SHP77 (cell line): ENCODE data around the gene RPS19BP1.
"Not testable (repeated sequence)": the region's sequence is repeated elsewhere in the genome, so short reads cannot be mapped to it uniquely, and the experiment has no call there.

Source experiments
- DNase-seq, 2 experiments: peaks; one replicate each; lab custom pipeline; 2025; lab: John Stamatoyannopoulos, UW

The RPS19BP1 gene

DNA sequence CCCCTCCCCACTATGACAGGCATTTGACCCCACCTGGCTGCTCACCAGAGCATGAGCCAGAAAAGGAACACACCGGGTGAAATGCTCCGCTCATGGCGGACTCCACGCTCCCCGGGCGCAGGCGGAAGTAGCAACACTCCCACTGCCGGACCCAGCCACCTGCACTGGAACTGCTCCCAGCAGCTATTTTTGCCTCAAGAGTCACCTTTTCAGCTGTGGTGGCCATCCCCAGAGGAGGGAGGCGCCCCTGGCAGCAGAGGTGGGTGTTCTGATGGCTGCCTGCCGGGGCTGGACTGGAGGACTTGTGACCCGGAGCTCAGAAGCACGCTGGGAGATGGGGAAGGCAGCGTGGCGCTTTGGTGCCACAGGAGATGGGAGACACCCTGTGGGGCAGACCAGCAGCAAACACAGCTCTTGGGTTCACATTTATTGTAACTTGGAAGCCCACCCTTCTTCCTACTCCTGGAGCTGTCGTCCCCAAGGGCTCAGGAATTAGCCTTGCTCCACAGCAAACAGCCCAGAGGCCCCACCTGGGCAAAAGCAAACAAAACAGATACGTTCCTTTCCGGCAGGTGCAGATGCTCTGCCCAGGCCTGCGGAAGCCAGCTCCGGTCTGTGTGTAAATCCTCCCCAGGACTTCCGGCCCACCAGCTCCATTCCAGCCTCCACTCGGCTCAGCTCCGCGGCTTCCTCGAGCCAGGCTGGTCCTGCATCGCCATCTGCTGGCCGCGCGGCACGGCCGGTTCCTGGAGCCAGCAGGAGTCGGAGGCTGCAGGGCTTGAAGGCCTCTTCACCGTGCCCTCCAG is 3.7 kb downstream of the RPS19BP1 start:
- peak; percentile 94 to 95 for DNase-seq

DNA sequence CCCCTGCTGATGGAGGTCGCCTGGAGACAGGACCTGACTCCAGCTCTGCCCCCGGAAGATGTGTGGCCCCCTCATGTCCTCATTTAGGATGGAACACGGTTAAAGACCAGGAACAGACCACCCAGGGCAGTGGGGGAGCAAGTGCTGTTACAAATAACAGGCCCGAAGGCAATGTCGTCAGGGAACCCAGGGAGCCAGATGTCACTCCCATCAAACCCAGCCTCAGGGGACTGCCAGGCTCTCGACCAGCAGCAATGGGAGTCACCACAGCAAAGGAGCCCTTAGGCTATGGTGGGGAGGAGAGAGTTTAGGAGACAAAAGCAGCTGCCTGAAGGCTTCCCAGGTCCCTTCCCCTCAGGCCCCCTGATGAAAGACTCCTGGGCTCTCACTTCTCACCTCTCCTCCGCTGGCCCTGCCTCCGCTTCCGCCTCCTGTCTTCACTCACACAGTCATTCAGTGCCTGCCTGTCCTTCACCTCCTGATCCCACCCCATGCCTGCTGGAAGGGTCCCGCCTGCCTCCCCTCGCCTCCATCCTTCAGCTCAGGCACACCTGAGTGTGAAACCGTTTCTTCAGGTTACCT is 4.4 kb downstream of the RPS19BP1 start:
- DNase-seq = no peak

DNA sequence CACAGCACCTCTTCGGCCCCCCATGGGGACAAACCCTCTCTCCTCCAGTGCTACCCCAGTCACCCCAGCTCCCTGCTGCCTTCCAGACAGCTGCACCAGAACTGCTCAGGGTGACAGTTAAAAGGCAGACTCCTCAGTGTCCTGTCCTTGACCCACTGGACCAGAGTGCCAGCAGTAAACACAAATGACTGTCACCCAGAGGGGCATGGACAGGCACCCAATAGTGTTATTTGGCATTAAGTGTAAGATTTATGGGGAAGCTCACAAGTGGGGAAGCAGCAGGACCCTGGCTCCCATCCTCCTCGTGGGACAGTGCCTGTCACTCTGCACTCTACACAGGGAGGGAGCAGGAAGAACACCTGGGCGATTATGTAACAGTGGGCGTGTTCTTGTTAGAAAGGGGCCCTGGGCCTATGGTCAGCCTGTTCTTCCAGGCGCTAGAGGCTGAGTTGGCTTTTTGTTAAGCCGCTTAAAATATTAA is 5.0 kb downstream of the RPS19BP1 start:
- peak in 1 of 2 experiments; percentile 35 for DNase-seq

DNA sequence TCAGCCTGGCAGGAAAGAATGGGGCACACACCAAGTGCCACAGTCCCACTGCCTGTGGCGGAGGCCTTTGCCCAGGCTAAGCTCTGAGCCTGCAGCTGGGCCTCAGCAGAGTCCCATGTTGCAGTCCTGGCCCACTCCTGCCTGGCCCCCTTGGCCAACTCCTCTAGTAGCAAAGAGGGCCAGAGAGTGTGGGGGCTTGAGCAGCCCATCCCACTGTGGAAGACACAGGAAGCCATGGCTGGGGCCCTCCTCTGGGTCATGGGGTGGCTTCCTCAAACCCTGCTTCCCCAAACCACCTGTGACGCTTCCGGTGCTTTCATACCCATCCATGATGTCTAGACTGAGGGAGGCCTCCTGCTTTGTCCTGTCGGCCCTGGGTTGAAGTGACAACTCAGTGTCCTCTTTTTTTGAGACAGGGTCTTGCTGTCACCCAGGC is 5.8 kb downstream of the RPS19BP1 start:
- no peak for DNase-seq

DNA sequence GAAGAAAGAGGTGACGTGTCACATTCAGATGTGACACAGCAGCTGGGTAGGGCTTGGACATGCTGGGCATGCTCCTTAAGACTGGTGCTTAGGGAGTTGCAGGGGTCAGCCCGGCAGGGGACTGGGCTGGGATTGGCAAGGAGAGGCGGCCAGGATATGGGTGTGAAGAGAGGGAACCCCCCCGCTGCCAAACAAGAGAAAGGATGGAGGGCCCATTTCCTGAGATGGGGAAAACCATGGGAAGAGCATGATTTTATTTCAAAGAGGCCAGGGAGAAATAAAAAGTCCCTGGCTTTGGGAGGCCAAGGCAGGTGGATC is 6.9 kb downstream of the RPS19BP1 start:
- no peak for DNase-seq

DNA sequence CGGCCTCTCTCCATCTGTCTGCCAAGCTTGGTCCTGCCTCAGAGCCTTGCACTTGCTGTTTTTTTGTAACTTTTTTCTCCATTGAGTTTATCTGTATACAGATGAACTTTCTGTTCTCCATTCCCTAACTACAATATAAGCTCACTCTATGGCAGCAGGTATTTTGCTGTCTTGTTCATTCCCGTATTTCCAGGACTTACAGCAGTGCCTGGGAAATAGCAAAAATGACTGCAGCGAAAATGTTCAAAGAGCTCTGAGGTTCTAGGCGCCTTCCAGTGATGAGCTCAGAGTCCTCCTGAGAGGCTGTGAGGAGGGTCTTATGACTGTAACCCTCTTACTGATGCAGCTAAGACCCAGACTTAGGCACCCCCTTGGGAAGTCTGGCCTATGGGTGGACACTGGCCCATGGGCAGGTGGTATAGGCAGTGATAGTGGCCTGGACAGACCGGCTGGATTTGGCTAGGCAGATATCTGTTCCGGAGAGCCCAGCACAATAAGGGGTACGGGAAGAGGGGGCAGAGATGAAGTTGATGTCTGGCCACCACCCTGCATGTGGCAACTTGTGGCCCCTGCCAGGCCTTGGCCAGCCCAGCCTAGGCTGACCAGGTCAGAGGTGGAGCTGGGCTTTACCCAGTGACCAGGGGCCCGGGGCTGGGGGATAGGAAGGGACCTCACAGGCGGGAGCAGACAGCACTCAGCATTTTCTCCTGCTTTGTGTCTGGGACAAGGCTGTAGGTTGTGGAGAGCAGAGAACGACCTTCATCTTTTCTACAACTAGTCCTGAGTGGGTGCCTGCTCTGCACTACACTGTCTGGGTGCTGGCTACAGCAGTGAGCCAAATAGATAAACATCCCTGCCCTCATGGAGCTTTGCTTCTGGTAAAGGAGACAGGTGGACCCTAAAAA is 7.5 kb downstream of the RPS19BP1 start:
- no peak for DNase-seq

DNA sequence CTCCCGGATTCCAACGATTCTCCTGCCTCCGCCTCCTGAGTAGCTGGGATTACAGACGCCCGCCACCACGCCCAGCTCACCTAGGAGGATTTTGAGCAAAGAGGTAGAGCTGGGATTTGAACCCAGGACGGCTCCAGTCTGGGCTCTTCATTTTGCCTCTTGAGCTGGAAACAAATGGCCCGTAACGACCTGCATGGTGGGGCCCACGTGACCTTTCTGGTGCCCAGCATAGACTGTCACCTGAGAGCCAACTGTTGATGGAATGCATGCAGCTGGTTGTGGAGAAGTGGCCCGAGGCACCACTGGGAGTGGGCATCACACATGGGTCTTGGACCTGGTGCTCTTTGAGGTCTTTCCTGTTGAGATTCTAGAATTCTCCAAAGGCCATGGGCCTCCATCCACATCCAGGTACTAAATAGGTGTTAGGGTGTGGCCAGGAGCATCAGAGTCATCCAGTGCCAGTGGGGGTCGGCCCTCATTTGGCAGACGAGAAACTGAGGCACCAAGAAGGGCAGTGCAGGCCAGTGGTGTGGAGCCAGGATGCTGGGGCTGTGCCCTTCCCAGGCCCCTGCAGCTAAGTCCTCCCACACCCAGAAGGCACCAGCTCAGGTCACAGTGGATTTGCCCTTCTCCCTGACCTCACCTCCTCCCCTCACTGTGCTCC is 8.3 kb downstream of the RPS19BP1 start:
- no peak for DNase-seq

DNA sequence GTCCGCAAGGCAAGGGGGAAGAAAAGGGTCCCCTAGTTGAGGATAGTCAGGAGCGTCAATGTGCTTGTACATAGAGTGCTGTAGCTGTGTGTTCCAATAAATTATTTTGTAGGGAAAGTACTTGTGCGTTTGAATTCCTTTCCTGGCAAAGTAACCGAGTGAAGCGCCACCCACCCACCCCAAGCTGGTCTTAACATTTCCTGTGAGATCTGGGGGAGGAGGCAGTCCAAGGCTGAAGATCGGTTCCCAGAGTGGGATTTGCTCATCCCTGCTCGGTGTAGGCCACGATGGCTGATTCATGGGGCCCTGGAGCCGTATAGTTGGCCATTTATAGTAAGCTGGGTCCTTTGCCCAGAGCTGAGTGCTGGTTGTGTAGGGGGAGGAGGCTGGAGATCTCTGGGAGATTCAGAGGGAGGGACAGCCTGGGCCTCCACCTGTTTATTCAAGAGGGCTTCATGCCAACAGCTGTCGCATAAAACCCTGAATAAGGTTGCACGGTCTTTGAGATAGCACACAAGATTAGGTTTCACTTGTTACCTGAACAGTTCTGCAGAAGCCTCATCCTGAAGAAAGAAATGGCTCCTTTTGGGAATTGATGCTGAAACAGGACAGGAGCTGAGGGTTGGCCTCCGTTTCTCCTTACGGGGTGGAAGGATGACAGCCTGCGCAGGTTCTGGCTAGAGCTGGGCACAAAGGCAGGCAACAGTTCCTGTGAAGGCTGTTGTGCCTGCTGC is 9.8 kb downstream of the RPS19BP1 start:
- peak in 1 of 2 experiments; percentile 28 for DNase-seq

DNA sequence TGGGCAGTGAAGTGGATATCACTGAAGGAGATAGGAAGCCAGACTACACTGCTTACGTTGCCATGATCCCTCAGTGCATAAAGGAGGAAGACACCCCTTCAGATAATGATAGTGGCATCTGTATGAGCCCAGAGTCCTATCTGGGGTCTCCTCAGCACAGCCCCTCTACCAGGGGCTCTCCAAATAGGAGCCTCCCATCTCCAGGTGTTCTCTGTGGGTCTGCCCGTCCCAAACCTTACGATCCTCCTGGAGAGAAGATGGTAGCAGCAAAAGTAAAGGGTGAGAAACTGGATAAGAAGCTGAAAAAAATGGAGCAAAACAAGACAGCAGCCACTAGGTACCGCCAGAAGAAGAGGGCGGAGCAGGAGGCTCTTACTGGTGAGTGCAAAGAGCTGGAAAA is 10.5 kb downstream of the RPS19BP1 start:
- not testable (repeated sequence) for DNase-seq

DNA sequence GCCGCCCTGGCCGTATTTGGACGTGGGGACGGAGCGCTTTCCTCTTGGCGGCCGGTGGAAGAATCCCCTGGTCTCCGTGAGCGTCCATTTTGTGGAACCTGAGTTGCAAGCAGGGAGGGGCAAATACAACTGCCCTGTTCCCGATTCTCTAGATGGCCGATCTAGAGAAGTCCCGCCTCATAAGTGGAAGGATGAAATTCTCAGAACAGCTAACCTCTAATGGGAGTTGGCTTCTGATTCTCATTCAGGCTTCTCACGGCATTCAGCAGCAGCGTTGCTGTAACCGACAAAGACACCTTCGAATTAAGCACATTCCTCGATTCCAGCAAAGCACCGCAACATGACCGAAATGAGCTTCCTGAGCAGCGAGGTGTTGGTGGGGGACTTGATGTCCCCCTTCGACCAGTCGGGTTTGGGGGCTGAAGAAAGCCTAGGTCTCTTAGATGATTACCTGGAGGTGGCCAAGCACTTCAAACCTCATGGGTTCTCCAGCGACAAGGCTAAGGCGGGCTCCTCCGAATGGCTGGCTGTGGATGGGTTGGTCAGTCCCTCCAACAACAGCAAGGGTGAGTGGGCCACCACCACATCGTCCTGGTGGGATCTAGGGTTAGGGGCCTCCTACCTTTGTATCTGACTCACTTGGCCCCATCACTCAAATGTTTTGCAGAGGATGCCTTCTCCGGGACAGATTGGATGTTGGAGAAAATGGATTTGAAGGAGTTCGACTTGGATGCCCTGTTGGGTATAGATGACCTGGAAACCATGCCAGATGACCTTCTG is 11.3 kb downstream of the RPS19BP1 start:
- DNase-seq = not testable (repeated sequence)

DNA sequence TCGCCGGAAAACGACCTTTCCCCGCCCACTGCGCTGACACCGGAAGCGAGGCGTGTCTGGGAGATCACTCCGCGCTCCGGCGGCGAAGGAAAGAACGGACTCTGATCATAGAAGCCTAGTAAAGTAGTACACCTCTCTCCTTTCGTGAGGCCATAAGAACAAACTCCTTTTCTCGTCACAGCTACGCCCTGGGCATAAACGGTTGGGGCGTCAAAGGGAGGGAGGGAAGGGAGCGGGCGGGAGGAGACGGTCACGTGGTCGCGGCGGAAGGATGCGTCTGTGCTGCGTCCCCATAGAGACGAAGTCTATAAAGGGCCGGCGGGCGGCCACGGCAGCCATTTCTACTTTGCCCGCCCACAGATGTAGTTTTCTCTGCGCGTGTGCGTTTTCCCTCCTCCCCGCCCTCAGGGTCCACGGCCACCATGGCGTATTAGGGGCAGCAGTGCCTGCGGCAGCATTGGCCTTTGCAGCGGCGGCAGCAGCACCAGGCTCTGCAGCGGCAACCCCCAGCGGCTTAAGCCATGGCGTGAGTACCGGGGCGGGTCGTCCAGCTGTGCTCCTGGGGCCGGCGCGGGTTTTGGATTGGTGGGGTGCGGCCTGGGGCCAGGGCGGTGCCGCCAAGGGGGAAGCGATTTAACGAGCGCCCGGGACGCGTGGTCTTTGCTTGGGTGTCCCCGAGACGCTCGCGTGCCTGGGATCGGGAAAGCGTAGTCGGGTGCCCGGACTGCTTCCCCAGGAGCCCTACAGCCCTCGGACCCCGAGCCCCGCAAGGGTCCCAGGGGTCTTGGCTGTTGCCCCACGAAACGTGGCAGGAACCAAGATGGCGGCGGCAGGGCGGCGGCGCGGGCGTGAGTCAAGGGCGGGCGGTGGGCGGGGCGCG is 12.1 kb downstream of the RPS19BP1 start, which contains the start of gene ATF4:
Gene ATF4 (plus strand): TSS at position 337 of the 880 bp plus-strand sequence. CDS start 884 bp downstream, outside the sequence.
- peak; percentile 71 to 87 for DNase-seq

DNA sequence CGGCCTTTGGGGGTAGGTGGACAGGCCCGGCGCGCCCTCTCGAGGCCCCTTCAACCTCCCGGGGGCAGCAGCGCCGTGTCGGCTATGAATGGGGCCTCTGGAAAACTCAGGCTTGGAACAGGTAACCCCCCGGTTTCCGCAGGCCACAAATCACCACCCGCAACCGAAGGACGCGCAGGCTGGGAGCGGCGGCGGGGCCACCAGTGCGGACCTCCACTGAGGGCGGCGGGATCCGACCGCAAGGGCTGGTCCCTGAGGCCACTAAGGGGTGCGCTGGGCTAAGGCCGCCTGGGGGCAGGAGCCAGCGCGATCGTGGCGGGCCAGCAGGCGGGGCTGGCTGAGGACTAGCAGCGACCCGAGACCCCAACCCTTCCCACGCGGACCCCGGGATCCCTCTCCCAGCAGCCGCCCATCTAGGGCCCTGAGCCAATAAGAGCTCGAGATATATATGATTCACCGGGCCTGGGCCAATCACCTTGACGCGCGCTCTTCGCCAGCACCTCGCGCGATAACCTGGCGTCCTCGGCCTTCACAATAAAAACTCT is 12.8 kb downstream of the RPS19BP1 start:
- DNase-seq = peak; percentile 97 to 98

DNA sequence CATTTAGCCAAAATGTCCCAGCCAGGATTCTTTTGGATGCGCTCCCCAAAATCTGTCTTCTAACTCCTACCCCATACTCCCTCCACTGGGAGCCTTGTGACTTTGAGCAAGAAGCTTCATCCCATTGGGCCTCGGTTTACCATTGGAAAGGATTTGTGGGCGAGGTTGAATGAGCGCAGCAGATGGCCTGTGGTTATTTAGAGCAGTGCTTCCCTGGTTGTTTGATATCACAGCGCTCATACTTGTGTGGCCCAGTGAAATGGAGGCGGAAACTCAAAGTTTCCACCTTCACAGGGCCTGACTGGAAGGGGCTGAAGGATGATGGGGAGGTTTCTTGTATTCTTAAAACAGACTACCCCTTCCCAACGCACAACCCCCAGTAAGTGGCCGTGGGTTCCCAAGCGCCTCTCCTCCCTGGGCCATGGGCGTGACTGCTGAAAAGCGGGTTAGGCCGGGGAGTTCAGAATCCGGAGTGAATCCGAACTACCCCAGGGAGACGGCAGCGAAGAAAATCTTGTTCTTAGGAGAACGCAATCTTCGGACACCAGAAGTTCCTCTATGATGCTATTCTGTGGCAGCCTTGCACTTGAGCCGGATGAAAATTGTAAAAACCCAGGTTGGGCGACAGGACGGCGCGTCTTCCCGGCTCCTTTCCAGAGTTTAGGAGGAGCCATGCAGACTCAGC is 13.4 kb downstream of the RPS19BP1 start:
- peak in 1 of 2 experiments; percentile 43 for DNase-seq

DNA sequence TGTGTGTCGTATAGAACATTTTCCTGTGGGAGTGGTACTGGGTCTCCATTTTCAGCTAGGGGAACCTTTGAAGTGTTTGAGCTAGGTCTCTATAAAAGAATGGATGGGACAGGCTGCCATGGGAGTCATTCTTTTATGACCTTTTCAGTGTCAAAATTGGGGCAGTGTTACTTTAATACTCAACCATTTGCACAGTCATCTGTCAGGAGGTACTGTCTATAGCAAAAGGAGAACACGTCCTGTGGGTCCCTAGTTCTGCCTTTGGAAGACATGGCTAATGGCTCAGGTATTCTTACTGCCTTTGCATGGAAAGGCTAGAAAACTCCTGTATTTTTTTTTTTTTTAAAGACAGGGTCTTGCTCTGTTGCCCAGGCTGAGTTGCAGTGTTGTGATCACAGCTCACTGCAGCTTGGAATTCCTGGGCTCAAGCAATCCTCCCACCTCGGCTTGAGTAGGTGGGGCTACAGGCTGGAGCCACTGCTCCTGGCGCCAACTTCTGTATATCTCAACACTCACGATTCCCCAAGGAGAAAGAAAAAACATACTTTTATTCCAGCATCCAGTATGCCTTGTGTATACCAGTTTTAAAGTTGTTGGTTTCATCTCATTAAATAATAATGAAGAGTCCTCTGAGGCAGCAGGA is 14.3 kb downstream of the RPS19BP1 start:
- no peak for DNase-seq

DNA sequence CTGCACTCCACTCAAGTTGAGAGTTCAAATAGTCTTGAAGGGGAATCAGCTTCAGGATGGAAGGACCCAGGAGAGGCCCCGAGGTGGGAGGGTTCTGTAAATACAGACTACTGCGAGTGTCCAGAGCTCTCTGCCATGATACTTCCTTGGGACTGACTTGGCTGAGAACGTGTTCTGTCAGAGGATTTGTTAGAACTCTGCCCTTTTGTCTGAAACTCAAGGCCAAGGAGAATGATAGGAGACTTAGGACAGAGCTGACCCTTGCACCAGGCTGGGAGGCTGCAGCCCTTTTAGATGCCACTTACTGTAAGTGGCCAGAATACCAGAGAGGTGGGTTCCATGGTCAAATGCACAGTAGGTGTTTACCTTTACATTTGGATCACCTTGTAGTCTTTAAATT is 15.1 kb downstream of the RPS19BP1 start:
- DNase-seq = no peak

DNA sequence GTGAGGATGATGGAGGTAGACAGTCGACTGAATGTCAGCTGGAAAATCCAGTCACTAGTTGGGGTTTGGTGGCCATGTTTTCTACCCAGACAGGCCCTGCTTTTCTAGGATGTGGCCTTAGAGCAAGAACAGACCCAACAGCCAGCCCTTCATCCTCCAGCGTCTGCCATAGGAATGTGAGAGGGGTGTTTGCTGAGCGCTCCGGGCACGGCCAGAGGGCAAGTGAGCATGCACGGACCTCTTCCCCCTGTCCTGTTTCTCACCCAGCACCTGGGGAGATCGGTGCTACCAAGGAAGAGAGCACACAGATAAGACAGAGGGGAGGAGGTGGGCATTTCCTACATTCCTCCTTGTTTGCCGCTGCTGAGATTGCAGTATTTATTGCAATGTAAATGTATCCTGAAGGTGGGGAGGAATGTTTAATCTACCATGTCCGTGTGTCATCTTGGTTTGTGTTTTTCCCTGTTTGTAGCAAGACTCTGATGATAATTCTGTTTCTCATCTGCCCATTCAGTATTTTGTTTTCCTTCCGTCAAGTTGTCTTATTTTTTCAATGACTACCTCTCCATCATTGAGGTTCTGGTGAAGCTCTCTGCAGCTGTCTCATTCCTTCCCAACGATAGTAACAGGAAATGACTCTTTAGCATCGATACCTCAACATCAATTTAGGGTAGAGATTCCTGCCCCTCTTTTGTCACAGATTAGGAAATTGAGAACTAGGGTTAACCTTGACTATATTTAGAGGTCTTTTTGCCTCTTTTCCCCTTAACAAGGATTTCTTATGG is 17.1 kb downstream of the RPS19BP1 start:
- DNase-seq = no peak

DNA sequence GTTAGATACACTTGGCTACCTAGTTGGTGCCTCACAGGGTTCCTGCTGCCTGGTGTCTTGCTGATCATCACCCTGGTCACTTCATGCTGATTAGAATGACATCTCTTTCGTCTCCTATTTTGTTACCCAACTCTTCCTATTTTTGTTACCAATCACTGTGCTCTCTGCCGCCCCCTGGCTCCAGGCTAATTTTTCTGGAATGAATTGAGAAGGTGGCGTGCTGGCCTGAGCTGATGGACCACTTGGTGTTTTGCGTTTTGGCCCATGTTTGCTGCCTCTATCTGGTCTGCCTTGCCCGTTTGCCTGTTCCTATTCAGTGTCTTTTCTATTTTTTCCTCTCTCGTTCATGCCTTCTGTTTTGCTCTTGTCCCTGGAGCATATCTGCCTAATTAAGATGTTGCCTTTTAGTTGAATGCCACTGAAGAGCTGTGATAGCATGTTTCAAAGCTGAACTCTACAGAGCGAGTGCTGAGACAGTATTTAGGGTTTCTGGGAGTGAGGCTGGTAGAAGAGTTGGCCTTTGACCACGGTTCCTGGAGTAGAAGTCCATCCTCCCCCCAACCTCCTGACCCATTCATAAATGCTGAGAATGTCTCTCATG is 18.1 kb downstream of the RPS19BP1 start:
- DNase-seq = peak in 1 of 2 experiments; percentile 36
